Stimulated activated naive CD8-positive, alpha-beta T cell treated with anti-CD3 and anti-CD28 coated beads, Interleukin-15, amount 100 ng/mL, for 72 hours (primary cell): ENCODE data around the gene UTP15.
A peak's percentile ranks its signal among the peaks of the same experiment; 100 is the strongest.

Experiments
- ATAC-seq: fragments of 150-1000 bp; cut with Tn5 transposase; 2 replicates; pipeline ENCODE4 v1.10.0; 2021; ENCODE audit warnings: mild to moderate bottlenecking, moderate library complexity
- DNase-seq, 2 donors: peaks; one replicate each; pipeline ENCODE4 v3.0.0; 2021 to 2022
- H3K27ac Mint-ChIP-seq, 2 donors: one replicate each; pipeline ENCODE4 v1.8.0; 2022; ENCODE audit warnings: mild to moderate bottlenecking in 2 of 2, mixed read lengths in 2 of 2, moderate library complexity in 2 of 2
- H3K27me3 Mint-ChIP-seq: one replicate; pipeline ENCODE4 v1.8.0; 2022; ENCODE audit warnings: mixed read lengths
- H3K4me1 Mint-ChIP-seq: one replicate; pipeline ENCODE4 v1.8.0; 2022; ENCODE audit warnings: mild to moderate bottlenecking, mixed read lengths
- H3K4me3 Mint-ChIP-seq, 2 donors: one replicate each; pipeline ENCODE4 v1.8.0; 2022; ENCODE audit warnings: mild to moderate bottlenecking in 2 of 2, mixed read lengths in 2 of 2, moderate library complexity in 1 of 2
- H3K9me3 Mint-ChIP-seq, 2 donors: one replicate each; pipeline ENCODE4 v1.8.0; 2022; ENCODE audit warnings: mixed read lengths in 2 of 2

Gene UTP15, protein sequence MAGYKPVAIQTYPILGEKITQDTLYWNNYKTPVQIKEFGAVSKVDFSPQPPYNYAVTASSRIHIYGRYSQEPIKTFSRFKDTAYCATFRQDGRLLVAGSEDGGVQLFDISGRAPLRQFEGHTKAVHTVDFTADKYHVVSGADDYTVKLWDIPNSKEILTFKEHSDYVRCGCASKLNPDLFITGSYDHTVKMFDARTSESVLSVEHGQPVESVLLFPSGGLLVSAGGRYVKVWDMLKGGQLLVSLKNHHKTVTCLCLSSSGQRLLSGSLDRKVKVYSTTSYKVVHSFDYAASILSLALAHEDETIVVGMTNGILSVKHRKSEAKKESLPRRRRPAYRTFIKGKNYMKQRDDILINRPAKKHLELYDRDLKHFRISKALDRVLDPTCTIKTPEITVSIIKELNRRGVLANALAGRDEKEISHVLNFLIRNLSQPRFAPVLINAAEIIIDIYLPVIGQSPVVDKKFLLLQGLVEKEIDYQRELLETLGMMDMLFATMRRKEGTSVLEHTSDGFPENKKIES

DNA sequence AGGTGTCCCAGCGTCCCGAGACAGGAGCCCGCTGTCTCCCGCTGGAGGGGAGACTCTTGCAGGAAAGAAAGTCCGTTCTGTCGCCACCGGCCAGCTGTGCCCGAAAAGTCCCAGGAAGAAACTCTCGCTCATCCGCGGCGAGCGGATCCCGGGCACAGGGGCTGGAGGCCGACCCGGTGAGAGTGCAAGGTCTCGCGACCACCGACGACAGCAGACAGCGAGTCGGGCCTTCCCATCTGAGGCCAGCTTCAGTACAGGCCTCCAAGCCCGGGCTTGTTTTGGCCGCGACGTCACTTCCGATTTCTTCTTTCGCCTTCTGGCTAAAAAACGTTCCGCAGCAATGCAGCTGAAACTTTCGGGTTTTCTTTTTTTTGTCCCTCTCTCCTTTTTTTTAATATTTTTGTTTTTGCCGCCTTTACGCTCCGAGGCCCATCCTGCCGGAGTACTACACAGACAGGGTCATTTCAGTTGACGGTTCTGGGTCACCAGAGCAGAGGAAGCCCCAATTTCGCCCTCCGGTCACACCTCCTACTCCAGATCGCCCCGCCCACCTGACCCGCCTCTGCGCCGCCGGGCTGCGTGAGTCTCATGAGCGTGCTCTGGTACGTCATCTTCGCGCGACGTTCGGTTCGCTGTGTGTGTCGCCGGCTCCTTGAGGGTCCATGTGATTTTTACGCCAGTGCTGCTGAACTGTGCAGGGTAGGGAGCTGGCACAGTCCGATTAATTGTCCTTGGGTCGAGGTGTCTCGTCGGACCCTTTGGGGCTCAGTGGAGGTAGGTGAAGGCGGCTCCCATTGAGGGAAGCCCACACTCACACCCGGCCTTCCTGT lies at the start of gene UTP15, which contains the start of gene ANKRA2:
Gene UTP15, plus strand, starts transcription at position 605 of the 830 bp plus-strand sequence. CDS start 1,602 bp downstream, outside the sequence.
Gene ANKRA2, minus strand, starts transcription at position 501 of the 830 bp plus-strand sequence. CDS start 2,758 bp downstream, outside the sequence.
- no peaks in the 10 kb centered on the region for H3K27me3 Mint-ChIP-seq
- peak within 1 kb of the TSS; percentile 90 to 98 for H3K4me3 Mint-ChIP-seq

DNA sequence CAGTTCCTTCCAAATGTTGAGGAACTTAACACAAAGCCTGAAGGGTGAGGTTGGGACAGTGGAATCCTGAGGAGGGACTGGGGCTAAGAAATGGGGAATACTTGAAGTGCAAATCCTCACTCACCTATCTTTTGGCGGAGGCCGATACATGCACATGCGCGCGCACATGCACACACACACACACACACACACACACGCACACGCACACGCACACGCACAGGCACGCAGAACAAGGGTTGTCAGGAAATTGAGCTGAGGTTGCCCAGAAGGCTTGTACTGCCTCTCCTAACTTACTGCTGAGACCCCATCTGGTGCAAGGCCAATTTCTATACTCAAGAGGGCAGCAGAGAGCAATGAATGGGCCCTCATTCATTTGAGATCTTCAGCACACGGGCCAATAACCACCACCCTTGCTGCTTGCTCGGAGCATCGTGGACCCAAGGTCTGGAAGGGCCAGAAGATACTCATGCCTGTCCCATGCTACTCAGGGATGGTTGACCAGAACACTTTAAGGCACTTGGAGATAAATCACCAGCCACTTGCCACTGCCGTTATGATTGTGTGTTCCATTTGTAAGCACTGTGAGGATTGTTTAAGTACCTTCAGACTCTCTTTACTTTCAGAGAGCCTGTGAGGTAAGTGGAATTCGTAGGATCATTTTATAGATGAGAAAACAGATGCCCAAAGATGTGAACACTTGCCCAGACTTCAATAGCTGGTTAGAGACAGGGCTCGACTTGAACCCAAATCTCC lies 45.8 kb upstream of the UTP15 start:
- DNase-seq (peak; percentile 72 to 76), ATAC-seq (peak; percentile 97)
- peak overlapping the region; percentile 36 to 67 for H3K4me3 Mint-ChIP-seq
- H3K9me3 Mint-ChIP-seq = no peaks in the 10 kb centered on the region
- no peaks in the 10 kb centered on the region for H3K27me3 Mint-ChIP-seq
- peaks cover 10% of the 10 kb centered on the region for H3K4me1 Mint-ChIP-seq
- peak overlapping the region in 1 of 2 donors; percentile 95 for H3K27ac Mint-ChIP-seq

More for the DNA sequence above, at the start of gene UTP15, which contains the start of gene ANKRA2:
- H3K9me3 Mint-ChIP-seq = no peaks in the 10 kb centered on the region
- peaks cover 26% of the 10 kb centered on the region for H3K4me1 Mint-ChIP-seq
- peak; percentile 95 for ATAC-seq
- DNase-seq = peak; percentile 94 to 97
- peak within 1 kb of the TSS; percentile 98 to 100 for H3K27ac Mint-ChIP-seq

DNA sequence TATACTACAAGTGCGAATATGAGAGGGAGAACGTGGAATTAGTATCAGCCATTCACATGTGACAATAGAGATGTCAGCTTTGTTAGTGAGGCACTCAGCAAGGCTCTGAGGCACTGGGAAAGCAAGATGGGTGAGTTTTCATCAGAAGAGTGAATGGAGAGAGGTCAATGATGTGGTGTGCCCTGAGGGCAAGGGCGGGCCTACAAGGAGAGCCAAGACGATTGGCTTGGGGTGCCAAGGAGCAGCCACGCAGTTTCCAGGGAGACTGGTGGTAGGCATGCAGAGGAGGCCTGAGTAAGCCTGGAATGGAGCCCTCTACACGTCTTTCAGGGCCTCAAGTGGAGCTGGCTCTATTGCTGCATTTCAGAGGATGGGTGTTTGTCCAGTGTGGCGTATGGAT lies 42.6 kb upstream of the UTP15 start:
- H3K27me3 Mint-ChIP-seq = no peaks in the 10 kb centered on the region
- DNase-seq = no peak
- peaks cover 10% of the 10 kb centered on the region for H3K4me1 Mint-ChIP-seq
- H3K27ac Mint-ChIP-seq = no peak overlapping the region
- no peak for ATAC-seq
- no peaks in the 10 kb centered on the region for H3K9me3 Mint-ChIP-seq
- no peak overlapping the region for H3K4me3 Mint-ChIP-seq

GRCh38 chr5:73523861-73524260 lies 41.7 kb upstream of the UTP15 start:
- Mint-ChIP-seq H3K27me3 (no peaks in the 10 kb centered on the region), H3K9me3 (no peaks in the 10 kb centered on the region), H3K4me3 (no peak overlapping the region), H3K27ac (no peak overlapping the region), H3K4me1 (peaks cover 10% of the 10 kb centered on the region)
- ATAC-seq (no peak), DNase-seq (no peak)

GRCh38 chr5:73525606-73526203 lies 39.8 kb upstream of the UTP15 start:
- H3K9me3 Mint-ChIP-seq = no peaks in the 10 kb centered on the region
- no peaks in the 10 kb centered on the region for H3K4me1 Mint-ChIP-seq
- H3K27ac Mint-ChIP-seq = no peak overlapping the region
- H3K27me3 Mint-ChIP-seq = no peaks in the 10 kb centered on the region
- DNase-seq (no peak), ATAC-seq (no peak)
- H3K4me3 Mint-ChIP-seq = no peak overlapping the region

GRCh38 chr5:73528248-73528647 lies 37.3 kb upstream of the UTP15 start:
- Mint-ChIP-seq H3K4me1 (no peaks in the 10 kb centered on the region), H3K4me3 (no peak overlapping the region), H3K27me3 (peaks cover 8% of the 10 kb centered on the region), H3K27ac (no peak overlapping the region), H3K9me3 (no peaks in the 10 kb centered on the region)
- no peak for DNase-seq
- ATAC-seq = no peak

DNA sequence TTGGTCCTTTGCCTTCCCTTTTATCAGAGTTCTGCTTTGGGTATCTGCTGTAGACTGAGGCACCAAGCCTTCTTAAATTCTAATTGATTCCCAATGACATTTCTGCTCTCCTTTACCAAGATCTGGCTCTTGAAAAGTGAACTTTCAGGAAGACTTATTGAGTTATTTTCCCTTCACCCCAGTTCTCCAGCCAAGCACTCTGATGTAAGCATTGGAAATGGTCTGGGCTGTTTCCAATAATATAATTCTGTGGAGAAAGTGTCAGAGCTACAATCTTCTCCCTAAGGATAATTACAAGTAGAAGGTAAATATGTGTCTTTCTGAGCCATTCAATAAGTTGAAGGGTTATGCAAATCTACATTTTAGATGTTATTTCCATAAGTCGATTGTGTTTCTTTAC lies 36.5 kb upstream of the UTP15 start:
- Mint-ChIP-seq H3K27ac (no peak overlapping the region), H3K9me3 (no peaks in the 10 kb centered on the region), H3K4me3 (no peak overlapping the region), H3K27me3 (peaks cover 8% of the 10 kb centered on the region), H3K4me1 (no peaks in the 10 kb centered on the region)
- DNase-seq (no peak), ATAC-seq (no peak)

DNA sequence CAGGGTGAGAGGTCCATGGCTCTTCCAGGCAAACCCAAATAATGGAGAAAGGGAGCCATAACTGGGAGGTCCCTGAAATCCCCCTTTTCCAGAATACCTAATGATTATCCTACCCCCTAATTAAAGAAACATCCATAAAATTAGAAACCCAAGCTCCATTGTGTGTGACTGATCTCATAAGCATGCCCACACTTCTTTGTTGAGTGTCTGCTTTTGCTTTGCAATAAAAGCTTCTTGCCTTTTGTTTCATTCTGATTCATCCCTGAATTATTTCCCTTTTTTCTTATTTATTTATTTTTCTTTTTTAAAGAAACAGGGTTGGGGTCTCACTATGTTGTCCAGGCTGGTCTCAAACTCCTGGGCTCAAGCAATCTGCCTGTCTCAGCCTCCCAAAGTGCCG lies 34.2 kb upstream of the UTP15 start:
- Mint-ChIP-seq H3K4me1 (no peaks in the 10 kb centered on the region), H3K9me3 (no peaks in the 10 kb centered on the region), H3K27ac (no peak overlapping the region), H3K4me3 (no peak overlapping the region), H3K27me3 (peaks cover 19% of the 10 kb centered on the region)
- DNase-seq (no peak), ATAC-seq (no peak)

DNA sequence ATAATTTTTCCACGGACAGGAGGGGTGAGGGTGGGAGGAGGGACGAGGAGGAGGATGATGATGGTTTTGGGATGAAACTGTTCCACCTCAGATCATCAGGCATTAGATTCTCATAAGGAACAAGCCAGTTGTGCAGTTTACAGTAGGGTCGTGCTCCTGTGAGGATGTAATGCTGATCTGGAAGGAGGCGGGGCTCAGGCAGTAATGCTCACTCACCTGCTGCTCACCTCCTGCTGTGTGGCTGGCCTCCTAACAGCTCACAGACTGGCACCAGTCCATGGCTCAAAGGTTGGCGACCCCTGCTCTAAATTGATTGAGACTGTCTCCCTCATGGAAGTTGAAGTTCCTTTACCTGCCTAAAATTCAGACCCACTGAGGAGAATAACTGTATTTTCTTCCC lies 33.3 kb upstream of the UTP15 start:
- H3K9me3 Mint-ChIP-seq = no peaks in the 10 kb centered on the region
- peaks cover 19% of the 10 kb centered on the region for H3K27me3 Mint-ChIP-seq
- no peak overlapping the region for H3K27ac Mint-ChIP-seq
- DNase-seq (no peak), ATAC-seq (no peak)
- H3K4me1 Mint-ChIP-seq = no peaks in the 10 kb centered on the region
- H3K4me3 Mint-ChIP-seq = no peak overlapping the region

- H3K4me1 Mint-ChIP-seq = no peaks in the 10 kb centered on the region
- no peak for ATAC-seq
- H3K9me3 Mint-ChIP-seq = no peaks in the 10 kb centered on the region
- peaks cover 19% of the 10 kb centered on the region for H3K27me3 Mint-ChIP-seq
- no peak for DNase-seq
- no peak overlapping the region for H3K4me3 Mint-ChIP-seq
- no peak overlapping the region for H3K27ac Mint-ChIP-seq
Measured at GRCh38 chr5:73534011-73534644, 31.4 kb upstream of the UTP15 start.

GRCh38 chr5:73534971-73535370 lies 30.6 kb upstream of the UTP15 start:
- H3K9me3 Mint-ChIP-seq = no peaks in the 10 kb centered on the region
- ATAC-seq (no peak), DNase-seq (no peak)
- H3K4me3 Mint-ChIP-seq = no peak overlapping the region
- H3K4me1 Mint-ChIP-seq = no peaks in the 10 kb centered on the region
- H3K27ac Mint-ChIP-seq = no peak overlapping the region
- peaks cover 23% of the 10 kb centered on the region for H3K27me3 Mint-ChIP-seq

GRCh38 chr5:73539730-73540129 lies 25.8 kb upstream of the UTP15 start:
- no peak overlapping the region for H3K27ac Mint-ChIP-seq
- ATAC-seq (no peak), DNase-seq (no peak)
- no peaks in the 10 kb centered on the region for H3K4me1 Mint-ChIP-seq
- peaks cover 46% of the 10 kb centered on the region for H3K27me3 Mint-ChIP-seq
- H3K4me3 Mint-ChIP-seq = no peak overlapping the region
- no peaks in the 10 kb centered on the region for H3K9me3 Mint-ChIP-seq

DNA sequence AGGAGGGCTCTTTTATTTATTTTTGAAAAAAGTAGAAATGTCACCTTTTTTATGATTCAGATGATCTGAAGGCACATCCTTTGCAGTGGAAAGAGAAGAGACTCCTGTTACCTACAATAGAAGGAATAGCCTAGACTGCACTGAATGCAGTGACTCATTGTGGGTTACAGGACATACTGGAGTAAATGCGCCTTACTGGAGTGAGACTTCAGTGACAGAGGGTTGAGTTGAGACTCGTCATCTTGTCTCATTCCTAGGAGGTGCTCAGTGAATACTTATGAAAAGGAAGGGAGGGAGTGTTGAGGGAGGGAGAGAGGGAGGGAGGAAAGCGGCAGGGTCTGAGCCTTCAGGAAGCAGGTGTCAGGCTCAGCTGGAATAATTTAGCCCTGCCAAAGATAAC lies 25.4 kb upstream of the UTP15 start:
- no peak for ATAC-seq
- DNase-seq = no peak
- no peak overlapping the region for H3K4me3 Mint-ChIP-seq
- H3K27ac Mint-ChIP-seq = no peak overlapping the region
- peaks cover 43% of the 10 kb centered on the region for H3K27me3 Mint-ChIP-seq
- no peaks in the 10 kb centered on the region for H3K9me3 Mint-ChIP-seq
- no peaks in the 10 kb centered on the region for H3K4me1 Mint-ChIP-seq

DNA sequence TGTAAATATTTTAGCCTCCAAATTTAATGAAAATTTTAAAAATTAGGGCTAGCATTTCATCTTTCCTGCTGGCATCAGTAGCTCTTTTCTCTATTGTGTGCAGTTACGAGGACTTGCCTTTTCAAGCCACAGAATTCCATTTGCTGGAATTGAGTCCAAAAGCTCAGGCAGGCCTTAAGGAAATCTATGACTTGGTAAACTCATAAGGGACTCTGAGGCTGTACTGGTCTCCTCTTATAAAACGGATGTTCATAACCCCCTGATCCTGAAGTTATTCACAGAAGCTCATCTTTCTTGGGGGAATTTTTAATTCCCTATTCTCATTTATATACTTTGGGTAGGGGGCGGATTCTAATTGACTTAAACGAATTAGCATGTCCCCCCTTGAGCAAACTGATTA lies 23.5 kb upstream of the UTP15 start:
- H3K4me1 Mint-ChIP-seq = no peaks in the 10 kb centered on the region
- no peak overlapping the region for H3K4me3 Mint-ChIP-seq
- H3K27ac Mint-ChIP-seq = no peak overlapping the region
- DNase-seq = no peak
- no peak for ATAC-seq
- H3K27me3 Mint-ChIP-seq = peaks cover 44% of the 10 kb centered on the region
- no peaks in the 10 kb centered on the region for H3K9me3 Mint-ChIP-seq
